ENCODE measurements around the gene ZNF740.

Gene ZNF740

GRCh38 chr12:53221203-53222080, 40.9 kb downstream of the ZNF740 start:
- peak; percentile 48 for TF ChIP-seq CTCF (IDR thresholded peaks at IDR 0.05; ENCODE audit: borderline replicate concordance, control extremely low read depth, extremely low read depth, insufficient read depth, missing control alignments)
- DNase-seq (ENCODE audit: low spot score): peak; percentile 82
- in situ Hi-C loops (cut with MboI; ENCODE audit: low sequenced_read_pairs, unreplicated experiment): no loop called here

- no peak for DNase-seq (ENCODE audit: low spot score)
- in situ Hi-C loops (cut with MboI; ENCODE audit: low sequenced_read_pairs, unreplicated experiment): no loop called here
- TF ChIP-seq CTCF (IDR thresholded peaks at IDR 0.05; ENCODE audit: borderline replicate concordance, control extremely low read depth, extremely low read depth, insufficient read depth, missing control alignments): no peak
These were observed 41.7 kb downstream of the ZNF740 start for GRCh38 chr12:53222170-53222721.

GRCh38 chr12:53222806-53223261, 42.3 kb downstream of the ZNF740 start:
- in situ Hi-C loops (cut with MboI; ENCODE audit: low sequenced_read_pairs, unreplicated experiment): no loop called here
- no peak for TF ChIP-seq CTCF (IDR thresholded peaks at IDR 0.05; ENCODE audit: borderline replicate concordance, control extremely low read depth, extremely low read depth, insufficient read depth, missing control alignments)
- no peak for DNase-seq (ENCODE audit: low spot score)

DNA sequence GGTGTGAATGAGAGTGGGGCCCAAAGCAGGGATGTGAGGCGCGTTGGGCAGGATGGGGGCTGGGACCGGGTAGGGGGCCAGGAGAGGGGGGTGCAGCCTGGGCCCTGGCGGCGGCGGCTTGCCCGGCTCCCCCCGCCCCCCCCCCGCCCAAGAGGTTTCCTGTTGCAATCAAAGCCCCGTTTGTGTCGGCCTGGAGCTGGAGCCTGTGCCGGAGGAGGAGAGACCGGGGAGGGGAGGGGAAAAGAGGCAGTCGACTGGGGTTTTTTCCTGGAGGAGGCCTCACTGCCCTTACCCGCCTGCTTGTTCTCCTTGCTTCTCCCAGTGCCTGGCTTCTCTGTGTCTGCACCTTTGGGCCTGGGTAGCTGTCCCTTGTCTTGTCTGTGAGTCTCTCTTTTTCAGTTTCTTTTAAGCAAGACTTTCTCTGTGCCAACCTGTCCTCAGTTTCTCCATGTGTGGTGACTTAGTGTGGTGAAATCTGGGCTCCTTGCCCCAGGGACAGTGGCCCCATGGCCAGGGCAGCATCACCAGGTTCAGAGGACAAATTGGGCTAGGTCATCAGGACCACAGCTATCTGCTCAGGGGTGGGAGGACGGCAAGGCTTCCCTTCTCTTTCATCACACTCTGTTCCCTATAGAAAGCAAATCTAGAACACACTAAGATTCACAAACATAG, 43.0 kb downstream of the ZNF740 start:
- no peak for DNase-seq (ENCODE audit: low spot score)
- no peak for TF ChIP-seq CTCF (IDR thresholded peaks at IDR 0.05; ENCODE audit: borderline replicate concordance, control extremely low read depth, extremely low read depth, insufficient read depth, missing control alignments)
- in situ Hi-C loops (cut with MboI; ENCODE audit: low sequenced_read_pairs, unreplicated experiment): no loop called here

GRCh38 chr12:53224061-53224896, 43.8 kb downstream of the ZNF740 start:
- no peak for TF ChIP-seq CTCF (IDR thresholded peaks at IDR 0.05; ENCODE audit: borderline replicate concordance, control extremely low read depth, extremely low read depth, insufficient read depth, missing control alignments)
- DNase-seq (ENCODE audit: low spot score): no peak
- in situ Hi-C loops (cut with MboI; ENCODE audit: low sequenced_read_pairs, unreplicated experiment): no loop called here

All from GM13976 (cell line).